Immature natural killer cell (primary cell): ENCODE measurements around the gene SHOC1. TPM values are rescaled to one million over a fixed set of nuclear protein-coding genes. Genes with fewer than 3 reads are reported as not detected.
A peak's percentile ranks its signal among the peaks of the same experiment; 100 is the strongest.

ENCODE experiments used
- DNase-seq, 3 donors: peaks; one replicate each; pipeline ENCODE4 v3.0.0; 2022; ENCODE audit warnings: mixed read lengths in 1 of 3
- H3K27ac Mint-ChIP-seq, 6 donors: one replicate each; pipeline ENCODE4 v1.8.0; 2020; ENCODE audit warnings: mixed read lengths in 6 of 6, mild to moderate bottlenecking in 5 of 6, inconsistent platforms in 4 of 6, moderate library complexity in 3 of 6
- H3K27me3 Mint-ChIP-seq, 3 donors: one replicate each; pipeline ENCODE4 v1.8.0; 2020 to 2021; ENCODE audit warnings: low read depth in 3 of 3, mild to moderate bottlenecking in 3 of 3, mixed read lengths in 3 of 3, moderate library complexity in 3 of 3, inconsistent platforms in 1 of 3
- H3K36me3 Mint-ChIP-seq, 3 donors: one replicate each; pipeline ENCODE4 v1.8.0; 2020; ENCODE audit warnings: mixed read lengths in 3 of 3, inconsistent platforms in 2 of 3, mild to moderate bottlenecking in 2 of 3
- H3K4me1 Mint-ChIP-seq, 2 donors: one replicate each; pipeline ENCODE4 v1.8.0; 2020; ENCODE audit warnings: inconsistent platforms in 2 of 2, mild to moderate bottlenecking in 2 of 2, mixed read lengths in 2 of 2, moderate library complexity in 1 of 2
- H3K4me3 Mint-ChIP-seq, 5 donors: one replicate each; pipeline ENCODE4 v1.8.0; 2020; ENCODE audit warnings: mild to moderate bottlenecking in 5 of 5, mixed read lengths in 5 of 5, inconsistent platforms in 3 of 5, moderate library complexity in 3 of 5
- H3K9me3 Mint-ChIP-seq, 6 donors: one replicate each; pipeline ENCODE4 v1.8.0; 2020; ENCODE audit warnings: mild to moderate bottlenecking in 6 of 6, mixed read lengths in 6 of 6, inconsistent platforms in 4 of 6, moderate library complexity in 3 of 6
- polyA plus RNA-seq, 3 donors: library from polyadenylated mRNA; unstranded; fragments of 300-500 nt; fragmentation: Illumina TruSeq; gene quantifications; one replicate each; pipeline ENCODE4 v1.2.3, GENCODE V29; 2021

SHOC1 gene
- polyA plus RNA-seq: not detected

DNA sequence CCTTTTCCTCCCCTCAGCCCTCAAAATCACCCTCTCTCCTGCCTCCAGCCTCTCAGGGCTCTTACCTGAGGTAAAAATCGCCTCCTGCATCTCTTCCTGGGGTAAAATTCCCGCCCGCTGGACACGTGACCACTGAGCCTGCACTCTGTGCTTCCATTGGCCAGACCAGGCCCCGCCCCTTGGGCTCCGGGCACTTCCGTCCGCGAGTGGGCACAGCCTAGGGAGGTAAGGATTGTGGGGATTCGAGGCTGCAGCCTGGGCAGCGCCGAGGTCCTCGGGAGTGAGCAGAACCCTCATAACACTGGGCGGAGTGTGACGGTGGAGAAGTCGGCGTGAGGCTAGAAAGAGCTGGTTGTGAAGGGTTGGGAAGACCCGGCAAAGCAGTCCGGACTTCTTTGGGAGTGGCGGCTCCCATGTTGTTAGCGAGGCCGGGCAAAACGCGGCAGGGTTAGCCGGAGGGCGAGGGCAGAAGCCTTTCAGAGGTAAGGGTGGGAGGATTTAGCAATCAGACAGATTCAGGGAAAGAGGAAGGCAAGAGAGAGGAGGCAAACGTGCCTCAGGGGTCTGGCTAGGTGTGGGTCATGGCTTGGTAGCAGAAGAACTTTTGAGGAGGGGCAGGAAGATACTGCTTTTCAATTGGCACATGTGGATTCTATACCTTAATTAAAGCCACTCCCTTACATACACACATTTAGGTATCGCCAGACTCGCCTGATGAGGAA lies at the start of gene SHOC1:
TSS of gene SHOC1 (minus strand) at position 103 of the 722 bp plus-strand sequence. CDS start 3,519 bp downstream, outside the sequence.
- no peak within 1 kb of the TSS for H3K27ac Mint-ChIP-seq
- no peaks in the 10 kb centered on the region for H3K9me3 Mint-ChIP-seq
- H3K4me3 Mint-ChIP-seq: no peak within 1 kb of the TSS
- peaks cover 4 to 10% (median 4%) of the 10 kb centered on the region in 3 donors for H3K27me3 Mint-ChIP-seq
- peaks cover 0 to 3% (median 0%) of the 10 kb centered on the region in 3 donors for H3K36me3 Mint-ChIP-seq
- DNase-seq: no peak
- H3K4me1 Mint-ChIP-seq: peaks cover 0 to 6% of the 10 kb centered on the region in 2 donors

- Mint-ChIP-seq H3K36me3 (no peaks in the 10 kb centered on the region), H3K9me3 (no peaks in the 10 kb centered on the region), H3K4me1 (no peaks in the 10 kb centered on the region), H3K27ac (no peak overlapping the region), H3K27me3 (peaks cover 2 to 5% (median 2%) of the 10 kb centered on the region in 3 donors), H3K4me3 (no peak overlapping the region)
- no peak for DNase-seq
Measured at GRCh38 chr9:111843971-111844370, 49.2 kb upstream of the SHOC1 start.

DNA sequence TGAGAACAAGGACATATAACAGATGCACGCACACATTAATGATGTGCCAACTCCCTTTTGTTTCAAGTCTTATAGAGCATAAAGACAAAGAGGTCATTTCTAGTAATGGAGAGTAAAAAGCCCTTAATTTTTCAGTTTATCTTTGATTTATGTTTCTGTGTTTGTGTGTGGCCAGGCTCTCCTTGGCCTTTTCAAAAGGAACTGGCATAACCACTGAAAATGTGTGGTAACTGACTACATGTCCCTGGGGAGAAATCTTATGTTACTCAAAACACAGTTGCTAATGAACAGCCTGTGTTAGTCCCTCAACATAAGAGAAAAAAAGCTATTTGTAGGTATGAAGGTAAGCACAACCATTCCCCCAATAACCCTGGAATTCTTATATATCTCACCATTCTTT lies 47.6 kb upstream of the SHOC1 start:
- Mint-ChIP-seq H3K36me3 (no peaks in the 10 kb centered on the region), H3K9me3 (no peaks in the 10 kb centered on the region), H3K4me1 (no peaks in the 10 kb centered on the region), H3K27ac (no peak overlapping the region), H3K4me3 (no peak overlapping the region), H3K27me3 (peaks cover 2 to 5% (median 2%) of the 10 kb centered on the region in 3 donors)
- no peak for DNase-seq

GRCh38 chr9:111840442-111840841 lies 45.7 kb upstream of the SHOC1 start:
- DNase-seq: no peak
- Mint-ChIP-seq H3K9me3 (no peaks in the 10 kb centered on the region), H3K36me3 (no peaks in the 10 kb centered on the region), H3K4me1 (no peaks in the 10 kb centered on the region), H3K4me3 (no peak overlapping the region), H3K27me3 (peaks cover 0 to 5% (median 2%) of the 10 kb centered on the region in 3 donors), H3K27ac (no peak overlapping the region)

GRCh38 chr9:111839987-111840386 lies 45.2 kb upstream of the SHOC1 start:
- no peaks in the 10 kb centered on the region for H3K4me1 Mint-ChIP-seq
- H3K36me3 Mint-ChIP-seq: no peaks in the 10 kb centered on the region
- H3K27ac Mint-ChIP-seq: no peak overlapping the region
- peaks cover 0 to 5% (median 3%) of the 10 kb centered on the region in 3 donors for H3K27me3 Mint-ChIP-seq
- H3K4me3 Mint-ChIP-seq: no peak overlapping the region
- DNase-seq: no peak
- H3K9me3 Mint-ChIP-seq: no peaks in the 10 kb centered on the region

DNA sequence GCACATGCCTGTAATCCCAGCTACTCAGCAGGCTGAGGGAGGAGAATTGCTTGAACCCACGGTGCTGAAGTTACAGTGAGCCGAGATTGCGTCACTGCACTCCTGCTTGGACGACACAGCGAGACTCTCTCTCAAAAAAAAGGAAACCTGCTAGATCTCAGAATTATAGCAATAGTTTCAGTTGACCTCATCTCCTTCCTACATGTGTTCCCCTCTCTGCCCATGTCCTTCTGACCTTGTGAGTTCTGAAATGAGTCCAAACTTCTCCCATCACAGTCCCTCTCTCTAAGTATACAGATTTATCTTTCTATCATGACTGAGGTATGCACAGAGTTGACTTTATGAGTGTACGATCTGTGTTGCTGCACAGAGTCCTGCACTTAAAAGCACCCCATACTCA lies 44.6 kb upstream of the SHOC1 start:
- Mint-ChIP-seq H3K4me1 (no peaks in the 10 kb centered on the region), H3K9me3 (no peaks in the 10 kb centered on the region), H3K27me3 (peaks cover 0 to 7% (median 5%) of the 10 kb centered on the region in 3 donors), H3K36me3 (no peaks in the 10 kb centered on the region), H3K27ac (no peak overlapping the region), H3K4me3 (no peak overlapping the region)
- no peak for DNase-seq

GRCh38 chr9:111838439-111838838 lies 43.7 kb upstream of the SHOC1 start:
- Mint-ChIP-seq H3K4me1 (no peaks in the 10 kb centered on the region), H3K27ac (no peak overlapping the region), H3K27me3 (peaks cover 0 to 7% (median 5%) of the 10 kb centered on the region in 3 donors), H3K9me3 (no peaks in the 10 kb centered on the region), H3K36me3 (no peaks in the 10 kb centered on the region), H3K4me3 (no peak overlapping the region)
- no peak for DNase-seq

GRCh38 chr9:111836311-111836710 lies 41.6 kb upstream of the SHOC1 start:
- H3K27me3 Mint-ChIP-seq: peaks cover 0 to 5% (median under 1%) of the 10 kb centered on the region in 3 donors
- no peak overlapping the region for H3K4me3 Mint-ChIP-seq
- no peaks in the 10 kb centered on the region for H3K9me3 Mint-ChIP-seq
- no peak for DNase-seq
- no peaks in the 10 kb centered on the region for H3K4me1 Mint-ChIP-seq
- no peak overlapping the region for H3K27ac Mint-ChIP-seq
- no peaks in the 10 kb centered on the region for H3K36me3 Mint-ChIP-seq

GRCh38 chr9:111833941-111834340 lies 39.2 kb upstream of the SHOC1 start:
- Mint-ChIP-seq H3K4me1 (no peaks in the 10 kb centered on the region), H3K27ac (no peak overlapping the region), H3K36me3 (no peaks in the 10 kb centered on the region), H3K27me3 (peaks cover 0 to 5% (median 0%) of the 10 kb centered on the region in 3 donors), H3K9me3 (no peaks in the 10 kb centered on the region), H3K4me3 (no peak overlapping the region)
- no peak for DNase-seq

GRCh38 chr9:111832449-111832848 lies 37.7 kb upstream of the SHOC1 start:
- H3K4me3 Mint-ChIP-seq: no peak overlapping the region
- no peaks in the 10 kb centered on the region for H3K36me3 Mint-ChIP-seq
- no peaks in the 10 kb centered on the region for H3K4me1 Mint-ChIP-seq
- peaks cover 0 to 5% (median under 1%) of the 10 kb centered on the region in 3 donors for H3K27me3 Mint-ChIP-seq
- no peak overlapping the region for H3K27ac Mint-ChIP-seq
- no peaks in the 10 kb centered on the region for H3K9me3 Mint-ChIP-seq
- no peak for DNase-seq

- Mint-ChIP-seq H3K27me3 (peaks cover 0 to 5% (median 1%) of the 10 kb centered on the region in 3 donors), H3K9me3 (no peaks in the 10 kb centered on the region), H3K4me3 (no peak overlapping the region), H3K4me1 (no peaks in the 10 kb centered on the region), H3K27ac (no peak overlapping the region), H3K36me3 (no peaks in the 10 kb centered on the region)
- DNase-seq: no peak
Measured at GRCh38 chr9:111831371-111832108, 36.8 kb upstream of the SHOC1 start.

GRCh38 chr9:111828193-111828592 lies 33.5 kb upstream of the SHOC1 start:
- DNase-seq: peak in 1 of 3 donors; percentile 8
- H3K9me3 Mint-ChIP-seq: no peaks in the 10 kb centered on the region
- no peak overlapping the region for H3K27ac Mint-ChIP-seq
- no peaks in the 10 kb centered on the region for H3K4me1 Mint-ChIP-seq
- no peak overlapping the region for H3K4me3 Mint-ChIP-seq
- H3K27me3 Mint-ChIP-seq: peaks cover 0 to 5% (median 1%) of the 10 kb centered on the region in 3 donors
- no peaks in the 10 kb centered on the region for H3K36me3 Mint-ChIP-seq

- H3K27me3 Mint-ChIP-seq: peaks cover 3 to 12% (median 6%) of the 10 kb centered on the region in 3 donors
- H3K9me3 Mint-ChIP-seq: no peaks in the 10 kb centered on the region
- no peak overlapping the region for H3K27ac Mint-ChIP-seq
- H3K4me1 Mint-ChIP-seq: no peaks in the 10 kb centered on the region
- no peak for DNase-seq
- no peak overlapping the region for H3K4me3 Mint-ChIP-seq
- no peaks in the 10 kb centered on the region for H3K36me3 Mint-ChIP-seq
Measured at GRCh38 chr9:111825468-111826145, 30.9 kb upstream of the SHOC1 start.

- no peak for DNase-seq
- Mint-ChIP-seq H3K4me3 (no peak overlapping the region), H3K36me3 (no peaks in the 10 kb centered on the region), H3K9me3 (no peaks in the 10 kb centered on the region), H3K4me1 (no peaks in the 10 kb centered on the region), H3K27me3 (peaks cover 3 to 16% (median 5%) of the 10 kb centered on the region in 3 donors), H3K27ac (no peak overlapping the region)
Measured at GRCh38 chr9:111821006-111821528, 26.3 kb upstream of the SHOC1 start.
